GM18868 (cell line): Measurements from ENCODE around the gene KIAA1210.
"Not testable (repeated sequence)": the region's sequence is repeated elsewhere in the genome, so short reads cannot be mapped to it uniquely, and the experiment has no call there.

Source experiments
- ATAC-seq: cut with Tn5 transposase; IDR thresholded peaks from one replicate; pipeline ENCODE4 v1.9.1; 2021; ENCODE audit warnings: mild to moderate bottlenecking, moderate library complexity; ENCODE audit not compliant: unreplicated experiment

KIAA1210 gene

DNA sequence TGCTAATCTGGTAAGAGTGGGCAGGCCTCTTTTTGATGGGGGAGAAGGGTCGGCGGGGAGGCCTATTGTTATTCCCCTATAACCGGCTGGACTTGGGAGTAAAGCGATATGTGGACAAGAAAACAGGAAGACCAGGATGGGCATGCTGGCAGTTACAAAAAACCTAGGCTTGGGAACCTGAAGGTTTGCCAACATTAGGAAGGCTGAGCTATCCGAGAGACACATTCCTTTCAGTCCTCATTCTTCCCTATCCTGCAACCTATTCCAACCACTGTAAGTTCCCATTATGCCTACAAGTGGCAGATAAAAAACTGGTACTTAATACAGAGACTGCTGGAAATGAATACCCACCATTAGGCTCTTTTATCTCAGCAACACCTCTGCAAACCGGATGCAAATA, 87.2 kb downstream of the KIAA1210 start:
- no peak for ATAC-seq

DNA sequence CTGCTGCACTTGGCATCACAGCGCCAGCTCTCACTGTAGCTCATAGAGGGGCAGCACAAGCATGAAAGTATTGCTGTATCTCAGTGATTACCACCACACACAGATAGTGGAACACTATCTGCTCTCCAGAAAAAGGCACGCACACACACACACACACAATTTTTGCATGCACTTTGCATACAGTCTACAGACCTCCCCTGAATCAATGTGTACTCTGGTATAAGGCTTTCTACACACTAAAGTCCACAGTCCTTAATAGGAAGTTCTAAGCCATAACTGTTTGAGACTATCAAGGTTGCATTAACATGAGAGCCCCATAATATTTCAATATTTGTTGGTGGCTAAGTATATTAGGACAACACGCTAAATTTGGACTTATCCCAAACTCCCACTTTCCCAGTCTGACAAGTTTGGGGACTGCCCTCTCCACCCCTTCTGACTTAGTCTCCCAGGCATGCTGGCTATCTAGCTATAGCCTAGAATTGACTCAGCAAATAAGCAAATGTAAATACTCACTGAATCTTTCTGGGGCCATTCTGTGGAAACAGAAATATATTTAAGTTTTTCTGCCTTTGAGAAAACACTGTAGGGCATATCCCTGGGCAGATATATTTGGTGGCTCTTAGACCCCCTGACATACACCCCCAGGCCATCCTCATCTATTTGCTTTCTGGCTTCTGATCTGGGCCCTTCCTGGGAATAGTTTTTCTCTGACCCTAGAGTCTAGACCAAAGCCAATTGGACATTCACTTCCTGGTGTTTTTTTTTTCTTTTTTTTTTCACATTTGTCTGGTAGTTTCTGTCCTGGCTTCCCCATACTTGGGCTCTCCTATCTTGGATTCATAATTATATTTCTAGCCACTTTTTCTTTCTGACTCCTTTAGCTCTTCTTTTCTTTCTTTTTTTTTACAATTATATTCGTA, 91.2 kb downstream of the KIAA1210 start:
- ATAC-seq, result no peak

DNA sequence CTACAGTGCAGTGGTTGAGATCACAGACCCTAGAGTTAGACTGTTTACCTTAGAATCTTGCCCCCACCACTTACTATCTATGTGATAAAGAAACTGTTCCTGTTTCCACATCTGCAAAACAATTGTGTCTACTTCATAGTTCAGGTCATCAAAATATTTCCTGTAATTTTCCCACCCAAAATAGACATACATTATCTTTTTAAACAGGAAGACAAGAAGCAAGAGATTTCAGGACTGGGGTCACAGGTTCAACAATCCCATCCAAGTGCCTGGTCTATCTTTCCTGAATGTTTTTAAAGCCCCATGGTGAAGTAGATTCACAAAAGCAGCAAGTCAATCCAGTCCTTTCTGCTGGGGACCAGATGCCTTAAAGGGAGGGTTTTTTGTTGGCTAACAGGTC, 96.6 kb downstream of the KIAA1210 start:
- ATAC-seq, result no peak

DNA sequence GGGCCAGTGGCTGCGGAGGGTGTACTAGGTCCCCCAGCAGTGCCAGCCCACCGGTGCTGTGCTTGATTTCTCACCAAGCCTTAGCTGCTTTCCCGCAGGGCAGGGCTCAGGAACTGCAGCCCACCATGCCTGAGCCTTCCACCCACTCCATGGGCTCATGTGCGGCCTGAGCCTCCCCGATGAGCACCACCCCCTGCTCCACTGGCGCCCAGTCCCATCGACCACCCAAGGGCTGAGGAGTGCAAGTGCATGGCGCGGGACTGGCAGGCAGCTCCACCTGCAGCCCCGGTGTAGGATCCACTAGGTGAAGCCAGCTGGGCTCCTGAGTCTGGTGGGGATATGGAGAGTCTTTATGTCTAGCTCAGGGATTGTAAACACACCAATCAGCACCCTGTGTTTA, 98.0 kb downstream of the KIAA1210 start:
- not testable (repeated sequence) for ATAC-seq

DNA sequence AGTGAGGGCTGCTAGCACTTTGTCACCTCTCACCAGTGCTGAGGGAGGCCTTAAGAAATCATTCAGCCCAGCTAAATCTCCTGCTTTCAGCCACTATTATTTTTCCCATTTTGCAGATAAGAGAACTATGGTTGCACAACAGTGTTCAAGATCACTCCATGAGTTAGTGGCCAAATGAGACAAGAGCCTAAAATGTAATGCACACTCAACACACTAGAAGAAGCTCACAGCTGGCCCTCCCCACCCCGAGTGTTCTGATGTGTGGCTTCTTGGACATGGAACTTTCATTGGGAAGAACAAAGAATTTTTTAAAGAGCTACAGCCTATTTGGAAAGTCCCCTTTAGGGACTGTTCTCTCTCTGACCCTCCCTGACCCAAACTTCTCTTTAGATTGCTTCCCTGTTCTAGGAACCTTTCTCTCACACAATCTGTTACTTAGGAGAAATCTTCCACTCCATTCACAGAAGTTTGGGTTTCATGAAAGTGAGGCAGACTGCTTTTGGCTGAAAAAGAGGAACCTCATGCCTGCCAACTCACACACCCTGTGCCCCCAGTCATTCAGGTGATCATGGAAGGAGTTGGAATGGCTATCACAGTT, 98.8 kb downstream of the KIAA1210 start:
- ATAC-seq, result no peak
